Right lung (tissue), 5 donors: Measurements from ENCODE around the gene CLPSL1. TPM values are rescaled to one million over a fixed set of nuclear protein-coding genes. Genes with fewer than 3 reads are reported as not detected.

Experiments used
- DNase-seq, 2 donors: peaks; one replicate each; pipeline ENCODE4 v3.0.0-alpha.2; 2013
- polyA plus RNA-seq, 5 donors: library from polyadenylated mRNA; unstranded; fragments of 120-200 nt; gene quantifications; one replicate each; pipeline versions ENCODE4 v1.2.1 to v1.2.3, GENCODE V29; 2013; ENCODE audit warnings: inconsistent platforms in 1 of 5, low replicate concordance in 1 of 5; ENCODE audit not compliant: insufficient read length in 5 of 5, insufficient read depth in 1 of 5

Gene CLPSL1
- polyA plus RNA-seq, 5 donors: not detected

- no peak for DNase-seq
These were observed 23.2 kb upstream of the CLPSL1 start for GRCh38 chr6:35757456-35758123.

DNA sequence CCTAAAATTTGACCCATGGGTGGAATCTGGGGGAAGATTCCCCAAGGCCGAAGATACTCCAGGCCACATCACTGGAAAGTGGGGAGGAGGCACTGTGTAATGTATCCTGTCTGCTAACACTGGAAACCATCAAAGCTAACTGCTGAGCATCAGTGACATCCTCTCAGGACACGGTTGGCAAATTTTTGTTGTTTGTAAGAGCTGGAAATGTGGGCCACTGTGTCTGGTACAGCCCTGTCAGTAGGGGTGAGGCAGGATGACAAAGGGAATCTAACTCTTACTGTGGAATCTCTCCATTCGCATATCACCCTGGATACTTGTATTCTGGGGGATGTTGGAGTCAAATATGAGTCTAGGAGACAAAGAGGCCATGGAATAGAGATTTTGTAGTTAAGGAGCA is 21.4 kb upstream of the CLPSL1 start:
- DNase-seq: no peak

DNA sequence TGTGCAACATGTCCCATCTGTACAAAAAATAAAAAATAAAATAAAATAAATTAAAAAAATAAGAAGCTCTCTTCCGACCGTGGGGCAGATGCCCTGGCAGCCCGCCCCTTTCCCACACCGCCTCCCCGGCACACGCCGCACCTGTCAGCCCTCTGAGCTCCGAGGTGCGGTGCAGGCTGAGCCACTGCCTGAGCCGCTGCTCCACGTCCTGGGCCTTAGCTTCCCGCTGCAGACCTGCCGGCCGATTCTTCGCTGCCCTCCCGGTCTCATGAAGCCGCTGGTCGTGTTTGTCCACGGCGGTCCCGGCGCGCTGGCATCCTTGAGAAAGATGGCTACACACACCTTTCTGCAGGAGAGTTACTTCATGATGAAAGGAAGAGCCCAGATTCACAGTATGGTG is 15.1 kb upstream of the CLPSL1 start:
- DNase-seq: no peak

- no peak for DNase-seq
These were observed 11.6 kb upstream of the CLPSL1 start for GRCh38 chr6:35769211-35769610.

DNA sequence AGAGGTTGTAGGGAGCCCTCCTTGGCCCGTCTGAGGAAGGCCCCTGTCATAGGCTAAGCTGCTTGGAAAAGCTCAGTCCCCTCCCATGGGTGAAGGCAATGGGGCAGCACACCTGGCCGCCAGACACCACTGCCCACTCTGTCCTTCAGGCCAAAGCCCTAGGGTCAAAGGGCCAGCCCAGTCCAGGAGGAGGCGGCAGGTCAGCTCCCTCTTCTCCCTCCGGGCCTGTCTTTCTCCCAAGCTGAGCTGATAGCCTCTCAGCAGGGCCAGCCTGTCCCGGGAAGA is 9.5 kb upstream of the CLPSL1 start:
- DNase-seq: no peak

DNA sequence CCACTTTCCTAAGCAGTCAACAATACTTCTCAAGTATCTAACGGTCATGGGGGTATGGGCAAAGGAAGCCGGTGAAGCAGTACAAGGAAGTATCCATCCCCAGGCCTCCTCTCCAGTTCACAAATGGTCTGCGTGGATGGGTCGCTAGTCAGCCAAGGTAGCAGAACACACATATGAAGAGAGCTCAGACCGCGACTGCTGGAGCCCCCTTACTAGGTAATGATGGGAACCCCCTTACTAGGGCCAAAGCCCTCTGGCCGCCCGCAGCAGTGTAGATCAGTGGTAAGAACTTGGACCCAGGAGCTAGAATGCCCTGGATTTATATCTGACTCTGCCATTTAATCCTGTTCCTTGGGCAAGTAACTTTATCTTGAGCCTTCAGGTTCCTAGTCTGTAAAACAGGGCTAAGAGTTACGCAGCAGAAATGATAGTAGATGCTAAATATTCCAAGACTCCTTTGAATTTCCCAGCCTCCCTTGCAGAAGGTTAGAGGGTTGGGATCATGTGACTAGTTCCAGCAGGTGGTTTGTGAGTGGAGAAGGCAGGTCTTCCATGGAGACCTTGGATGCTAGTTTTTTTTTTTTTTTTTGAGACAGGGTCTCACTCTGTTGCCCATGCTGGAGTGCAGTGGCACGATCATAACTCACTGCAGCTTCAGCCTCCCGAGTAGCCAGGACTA is 6.6 kb upstream of the CLPSL1 start:
- no peak for DNase-seq

GRCh38 chr6:35775031-35775430 is 5.8 kb upstream of the CLPSL1 start:
- no peak for DNase-seq

DNA sequence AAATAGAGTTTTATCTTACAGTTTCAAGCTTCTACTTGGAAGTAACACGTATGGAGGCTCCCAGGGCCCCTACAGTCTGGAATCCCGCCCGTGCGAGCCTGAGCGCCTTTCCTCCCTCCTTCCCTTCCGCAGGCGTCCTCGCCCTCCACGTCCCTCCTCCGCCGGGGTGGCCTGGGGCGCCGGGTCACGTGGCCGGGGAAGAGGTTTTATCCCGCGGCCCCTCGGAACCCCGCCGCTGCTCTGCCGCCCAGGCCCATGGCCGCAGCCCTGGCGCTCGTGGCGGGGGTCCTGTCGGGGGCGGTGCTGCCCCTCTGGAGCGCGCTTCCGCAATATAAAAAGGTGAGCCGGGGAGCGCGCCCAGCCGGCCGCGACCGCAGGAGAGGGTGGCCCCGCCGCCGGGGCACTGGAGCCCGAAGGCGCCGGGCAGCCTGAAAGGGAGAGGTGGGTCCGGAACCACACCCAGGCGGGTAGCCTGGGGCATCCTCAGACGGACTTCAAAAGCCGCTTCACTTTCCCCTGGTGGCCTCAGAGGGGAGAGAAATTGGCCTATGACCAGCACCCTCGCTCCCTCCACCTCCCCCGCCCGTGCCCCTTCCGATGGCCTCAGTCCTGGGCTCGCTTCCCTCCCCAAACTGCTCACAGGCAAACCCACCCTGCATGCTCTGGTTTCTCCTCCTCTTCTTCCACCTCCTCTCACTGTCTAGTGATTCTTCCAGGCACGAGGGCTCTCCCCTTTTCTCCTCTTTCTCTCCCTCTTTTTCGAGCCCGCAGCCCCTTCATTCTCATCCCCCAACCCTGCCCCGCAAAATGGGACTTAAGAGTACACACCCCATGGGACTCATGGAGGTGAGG is 4.2 kb upstream of the CLPSL1 start, which contains the start of gene CLPSL2:
Gene CLPSL2, plus strand, starts transcription at position 235 of the 852 bp plus-strand sequence. Its CDS starts 21 bp downstream, at position 256.
- no peak for DNase-seq

DNA sequence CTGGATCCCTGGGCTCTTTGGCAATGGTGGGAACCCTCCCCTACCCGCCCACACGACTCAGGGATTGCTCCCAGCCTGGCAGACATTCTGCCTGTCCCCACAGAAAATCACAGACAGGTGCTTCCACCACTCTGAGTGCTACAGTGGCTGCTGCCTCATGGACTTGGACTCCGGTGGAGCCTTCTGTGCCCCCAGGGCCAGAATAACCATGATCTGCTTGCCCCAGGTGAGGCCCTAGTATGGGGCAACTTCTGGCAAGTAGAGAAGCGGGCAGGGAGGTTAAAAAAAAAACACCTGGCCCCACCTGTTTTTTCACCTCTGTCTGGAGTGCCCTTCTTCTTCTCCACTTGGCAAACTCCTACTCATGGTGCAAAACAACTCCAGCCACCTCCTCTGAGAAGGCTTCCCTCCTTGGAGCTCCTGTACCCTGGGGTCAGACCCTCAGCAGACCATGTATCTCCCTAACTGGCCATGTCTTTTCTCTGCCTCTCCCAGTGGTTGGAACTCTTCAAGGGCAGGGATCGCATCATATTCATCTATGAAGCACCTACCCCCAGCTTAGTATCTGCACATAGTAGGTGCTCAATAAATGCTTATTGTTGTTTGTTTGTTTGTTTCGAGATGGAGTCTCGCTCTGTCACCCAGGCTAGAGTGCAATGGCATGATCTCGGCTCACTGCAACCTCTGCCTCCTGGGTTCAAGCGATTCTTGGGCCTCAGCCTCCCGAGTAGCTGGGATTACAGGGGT is 3.3 kb upstream of the CLPSL1 start:
- DNase-seq: no peak

DNA sequence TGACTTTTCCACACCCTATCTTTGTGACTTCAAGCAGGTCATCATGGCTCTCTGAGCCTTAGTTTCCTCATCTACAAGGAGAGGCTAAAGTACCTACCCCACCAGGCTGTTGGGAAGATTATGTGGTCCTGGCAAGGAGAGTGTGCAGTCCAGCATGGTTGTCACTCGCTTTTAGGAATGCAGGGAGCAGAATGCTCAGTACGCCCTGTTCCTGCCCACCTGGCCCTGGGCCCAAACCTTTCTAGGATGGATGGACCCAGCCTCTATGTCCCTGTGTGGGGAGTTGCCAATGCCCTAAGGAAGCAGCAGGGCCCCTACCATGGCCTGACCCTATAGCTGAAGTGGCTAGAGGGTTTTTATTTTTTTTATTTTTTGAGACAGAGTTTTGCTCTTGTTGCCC is 2.4 kb upstream of the CLPSL1 start:
- DNase-seq: no peak

DNA sequence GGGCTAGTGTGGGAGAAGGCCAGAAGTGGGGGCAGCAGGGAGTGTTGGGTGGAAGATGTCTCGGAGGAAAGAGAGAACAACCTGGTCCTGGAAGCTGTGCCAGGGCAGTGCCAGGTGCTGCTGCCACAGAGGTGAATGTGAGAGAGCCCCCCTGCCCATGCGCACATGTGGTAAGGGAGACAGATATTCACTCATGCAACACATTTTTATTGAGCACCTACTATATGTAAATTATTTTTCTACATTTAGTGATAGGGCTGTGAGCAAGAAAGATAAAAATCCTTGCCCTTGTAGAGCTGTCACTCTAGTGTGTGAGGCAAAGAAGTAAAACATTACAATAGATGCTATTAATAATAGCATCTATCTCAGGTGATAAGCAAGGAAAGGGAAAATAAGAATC is 471 bp downstream of the CLPSL1 start:
- no peak for DNase-seq

GRCh38 chr6:35782424-35782823 is 1.6 kb downstream of the CLPSL1 start:
- DNase-seq: no peak

DNA sequence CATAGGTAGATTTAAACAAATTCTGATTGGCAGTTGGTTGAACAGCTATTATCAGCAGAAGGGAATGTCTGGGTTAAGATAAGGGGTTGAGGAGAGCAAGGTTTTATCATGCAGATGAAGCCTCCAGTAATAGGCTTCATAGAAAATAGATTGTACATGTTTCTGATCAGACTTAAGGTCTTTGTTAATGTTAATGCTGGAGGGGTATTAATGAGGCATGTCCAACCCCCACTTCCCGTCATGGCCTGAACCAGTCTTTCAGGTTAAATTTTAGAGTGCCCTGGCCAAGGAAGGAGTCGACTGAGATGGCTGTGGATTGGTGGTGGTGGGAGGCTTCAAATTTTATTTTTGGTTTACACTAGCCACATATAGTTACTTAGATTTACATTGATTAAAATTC is 3.4 kb downstream of the CLPSL1 start:
- DNase-seq: no peak

DNA sequence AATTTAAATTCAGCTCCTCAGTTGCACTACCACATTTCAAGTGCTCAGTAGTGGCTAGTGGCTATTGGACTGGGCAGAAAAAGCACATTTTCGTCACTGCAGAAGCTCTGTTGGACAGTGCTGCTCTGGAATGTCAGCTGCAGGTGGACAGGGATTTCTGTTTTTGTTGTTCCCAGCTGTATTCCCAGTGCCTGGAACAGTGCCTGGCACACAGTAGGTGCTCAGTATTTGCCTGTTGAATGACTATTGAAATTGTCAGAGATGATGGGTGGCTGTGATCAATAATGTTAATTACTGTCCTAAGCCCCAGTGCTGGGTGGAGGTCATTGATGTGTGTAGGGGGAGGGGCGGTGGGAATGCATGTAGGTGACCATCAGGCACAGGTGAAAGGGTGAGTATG is 5.5 kb downstream of the CLPSL1 start:
- no peak for DNase-seq

DNA sequence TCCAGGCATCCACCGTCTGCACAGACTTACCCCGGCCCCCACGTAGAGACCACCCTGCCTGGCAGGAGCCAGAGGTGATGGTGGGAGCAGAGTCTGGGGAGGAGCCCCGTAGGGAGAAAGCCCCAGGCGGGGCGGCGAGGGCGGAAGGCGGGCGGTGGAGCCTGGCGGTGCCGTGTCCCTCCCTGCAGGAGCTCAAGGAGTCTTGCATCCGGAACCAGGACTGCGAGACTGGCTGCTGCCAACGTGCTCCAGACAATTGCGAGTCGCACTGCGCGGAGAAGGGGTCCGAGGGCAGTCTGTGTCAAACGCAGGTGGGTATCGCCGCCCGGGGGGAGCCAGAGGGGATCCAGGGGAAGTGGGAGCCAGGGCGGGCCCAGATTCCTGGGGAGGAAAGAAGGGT is 6.0 kb downstream of the CLPSL1 start:
- DNase-seq: no peak

DNA sequence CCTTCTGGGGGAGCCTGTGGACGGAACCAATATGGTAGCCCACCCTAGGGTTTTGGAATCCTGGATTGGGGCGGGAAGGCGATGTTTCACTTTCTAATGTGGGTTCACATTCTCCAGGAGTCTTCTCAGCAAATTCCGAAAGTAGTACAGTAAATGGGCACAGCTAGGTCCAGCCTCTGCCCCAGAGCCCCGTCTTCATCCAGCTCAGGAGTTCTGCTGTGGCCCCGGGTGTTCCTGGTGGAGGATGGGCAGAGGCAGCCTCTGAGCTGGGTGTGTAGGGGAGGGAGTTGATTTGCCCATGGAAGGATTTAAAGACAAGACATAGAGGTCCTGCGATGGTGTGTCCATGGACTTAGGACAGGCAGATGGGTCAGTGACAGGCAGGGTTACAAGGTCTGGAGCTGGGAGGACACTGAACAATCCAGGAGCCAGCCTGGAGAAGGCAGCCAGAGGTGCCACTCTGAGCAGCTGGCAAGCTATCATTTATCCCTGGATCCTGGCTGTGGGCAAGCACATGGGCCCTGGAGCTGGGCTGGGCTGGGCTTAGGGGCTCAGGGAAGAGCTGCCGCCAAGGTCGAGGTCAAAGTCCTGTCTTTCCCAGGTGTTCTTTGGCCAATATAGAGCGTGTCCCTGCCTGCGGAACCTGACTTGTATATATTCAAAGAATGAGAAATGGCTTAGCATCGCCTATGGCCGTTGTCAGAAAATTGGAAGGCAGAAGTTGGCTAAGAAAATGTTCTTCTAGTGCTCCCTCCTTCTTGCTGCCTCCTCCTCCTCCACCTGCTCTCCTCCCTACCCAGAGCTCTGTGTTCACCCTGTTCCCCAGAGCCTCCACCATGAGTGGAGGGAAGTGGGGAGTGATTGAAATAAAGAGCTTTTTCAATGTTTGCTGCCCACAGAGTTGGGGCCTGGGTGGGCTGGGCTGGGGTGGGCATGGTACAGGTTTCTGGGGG is 6.7 kb downstream of the CLPSL1 start:
- no peak for DNase-seq

GRCh38 chr6:35788423-35788982 is 7.7 kb downstream of the CLPSL1 start:
- DNase-seq: no peak

DNA sequence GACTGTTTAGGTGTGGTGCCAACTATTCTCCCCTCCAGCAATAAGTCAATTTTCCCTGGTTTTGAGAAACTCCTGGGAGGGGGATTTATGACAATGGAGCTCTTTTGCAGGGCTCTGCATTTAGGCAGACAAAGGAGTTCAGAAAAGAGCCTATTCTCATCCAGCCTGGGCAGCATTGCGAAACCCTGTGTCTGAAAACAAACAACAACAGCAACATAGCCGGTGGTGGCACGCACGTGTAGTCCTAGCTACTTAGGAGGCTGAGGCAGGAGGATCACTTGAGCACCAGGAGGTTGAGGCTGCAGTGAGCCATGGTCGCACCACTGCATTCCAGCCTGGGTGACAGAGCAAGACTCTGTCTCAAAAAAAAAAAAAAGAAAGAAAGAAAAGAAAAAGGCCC is 9.9 kb downstream of the CLPSL1 start:
- DNase-seq: no peak

DNA sequence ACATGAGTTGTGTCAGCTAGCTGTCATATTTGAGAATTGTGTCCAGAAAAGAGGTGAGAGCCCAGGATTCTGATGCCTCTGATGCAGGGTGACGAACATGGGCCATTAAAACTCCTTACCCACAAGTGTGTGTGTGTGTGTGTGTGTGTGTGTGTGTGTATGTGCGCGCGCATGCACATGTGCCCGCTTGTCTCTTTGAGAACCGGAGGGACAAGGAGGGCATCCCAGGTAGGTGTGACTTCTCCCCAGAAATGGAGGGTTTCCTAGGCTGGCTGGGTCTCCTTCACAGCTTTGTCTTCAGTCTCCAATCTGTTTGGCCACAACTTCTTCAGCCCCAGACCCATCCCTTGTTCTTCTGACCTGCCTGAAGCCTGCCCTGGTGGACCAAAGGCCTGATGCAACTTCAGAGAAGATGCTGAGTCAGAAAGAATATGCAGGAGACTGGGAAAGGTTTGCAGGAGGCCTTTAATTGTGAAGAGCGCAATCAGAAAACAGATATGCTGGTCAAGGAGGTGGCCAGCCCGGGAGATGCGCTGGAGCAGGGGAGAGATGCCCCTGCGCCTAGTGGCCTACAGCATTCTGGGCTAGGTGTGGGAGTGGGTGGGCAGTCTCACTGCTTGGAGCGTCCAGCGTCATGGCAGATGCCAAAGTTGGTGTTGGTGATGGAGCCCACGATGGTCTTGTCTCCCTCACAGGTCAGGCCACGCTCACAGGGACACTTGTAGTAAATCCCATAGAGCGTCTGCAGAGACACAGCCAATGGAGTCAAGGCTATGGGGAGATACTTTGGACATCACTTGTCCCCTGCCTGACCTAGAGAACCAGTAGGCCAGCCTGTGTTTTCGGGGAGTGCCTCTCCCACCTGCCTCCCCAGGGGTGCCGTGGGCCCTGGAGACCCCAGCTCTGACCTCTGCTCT is 14.0 kb downstream of the CLPSL1 start:
- DNase-seq: no peak
